Mesothelial cell of epicardium (in vitro differentiated cells): ENCODE measurements around the gene NAA38. TPM values are rescaled to one million over a fixed set of nuclear protein-coding genes. Genes with fewer than 3 reads are reported as not detected.
"Not testable (repeated sequence)": the region's sequence is repeated elsewhere in the genome, so short reads cannot be mapped to it uniquely, and the experiment has no call there.

ENCODE experiments used
- DNase-seq, 2 experiments: peaks; one replicate each; pipeline ENCODE4 v3.0.0; 2021; ENCODE audit warnings: low spot score in 2 of 2; ENCODE audit not compliant: unreplicated experiment in 2 of 2
- H3K27ac Mint-ChIP-seq: 2 replicates; pipeline ENCODE4 v1.8.0; 2021; ENCODE audit warnings: mixed read lengths
- H3K27me3 Mint-ChIP-seq: 2 replicates; pipeline ENCODE4 v1.8.0; 2021; ENCODE audit warnings: low read depth, mixed read lengths
- H3K36me3 Mint-ChIP-seq: 2 replicates; pipeline ENCODE4 v1.8.0; 2021; ENCODE audit warnings: mixed read lengths
- H3K4me1 Mint-ChIP-seq: 2 replicates; pipeline ENCODE4 v1.8.0; 2021; ENCODE audit warnings: mixed read lengths
- H3K4me3 Mint-ChIP-seq: 2 replicates; pipeline ENCODE4 v1.8.0; 2021; ENCODE audit warnings: mild to moderate bottlenecking, moderate library complexity, mixed read lengths
- H3K9me3 Mint-ChIP-seq: 2 replicates; pipeline ENCODE4 v1.8.0; 2021; ENCODE audit warnings: mixed read lengths
- CTCF ChIP-seq: fragments of 200-600 bp; sonication (generic); IDR thresholded peaks from one replicate; pipeline ENCODE4 v1.5.0; 2021; ENCODE audit warnings: antibody characterized with exemption; ENCODE audit not compliant: unreplicated experiment
- total RNA-seq: library from RNA; stranded (reverse); gene quantifications from 3 replicates; pipeline ENCODE4 v1.2.1, GENCODE V29; 2021

NAA38 gene
- total RNA-seq, 1 donor from 2014 or later, result 67.2 TPM

DNA sequence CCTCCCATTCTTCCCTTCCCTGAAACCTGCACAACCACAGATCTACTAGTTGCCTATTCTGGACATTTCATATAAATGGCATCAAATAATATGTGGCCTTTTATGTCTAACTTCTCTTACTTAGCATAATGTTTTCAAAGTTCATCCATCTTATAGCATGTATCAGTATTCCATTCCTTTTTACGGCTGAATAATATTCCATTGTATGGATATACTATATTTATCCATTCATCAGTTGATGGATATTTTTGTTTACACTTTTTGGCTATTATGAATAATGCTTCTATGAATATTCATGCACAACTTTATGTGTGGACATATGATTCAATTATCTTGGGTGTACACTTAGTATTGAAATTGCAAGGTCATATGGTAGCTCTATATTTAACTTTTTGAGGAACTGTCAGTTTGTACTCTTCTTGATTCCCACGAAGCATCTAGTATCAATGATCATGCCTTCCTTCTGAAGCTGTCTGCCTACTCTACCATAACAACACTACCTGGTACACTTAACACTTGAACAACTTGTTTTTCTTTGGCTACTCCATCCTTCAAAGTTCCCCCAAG, 18.5 kb upstream of the NAA38 start:
- no peak for DNase-seq
- H3K27me3 Mint-ChIP-seq, result no peaks in the 10 kb centered on the region
- no peak for TF ChIP-seq CTCF
- peaks cover 10% of the 10 kb centered on the region for H3K4me1 Mint-ChIP-seq
- H3K9me3 Mint-ChIP-seq, result no peaks in the 10 kb centered on the region
- no peak overlapping the region for H3K27ac Mint-ChIP-seq
- H3K36me3 Mint-ChIP-seq, result peaks cover 24% of the 10 kb centered on the region
- no peak overlapping the region for H3K4me3 Mint-ChIP-seq

DNA sequence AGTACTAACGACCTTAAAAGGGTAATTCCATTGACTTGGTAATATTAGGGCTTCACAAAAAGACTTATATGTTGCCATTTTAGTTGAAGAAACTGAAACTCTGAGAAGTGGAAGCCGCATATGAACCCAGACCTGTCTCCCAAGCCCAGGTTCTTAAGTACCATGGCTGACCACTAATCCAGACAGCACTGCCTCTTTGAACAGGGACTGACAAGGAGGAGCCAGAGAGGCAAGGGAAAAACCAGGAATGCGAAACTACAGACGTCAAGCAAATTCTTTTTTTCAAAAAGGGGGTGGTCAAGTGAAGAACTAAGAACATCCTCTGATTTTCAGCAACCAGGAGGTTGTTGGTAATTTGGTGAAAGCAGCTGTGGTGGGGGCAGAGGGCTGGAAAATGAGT, 15.7 kb upstream of the NAA38 start:
- Mint-ChIP-seq H3K9me3 (no peaks in the 10 kb centered on the region), H3K36me3 (peaks cover 26% of the 10 kb centered on the region), H3K4me1 (peaks cover 10% of the 10 kb centered on the region), H3K27me3 (no peaks in the 10 kb centered on the region), H3K27ac (peak overlapping the region; percentile 68), H3K4me3 (no peak overlapping the region)
- DNase-seq, result no peak
- no peak for TF ChIP-seq CTCF

GRCh38 chr17:7867881-7868329, 10.5 kb upstream of the NAA38 start:
- Mint-ChIP-seq H3K9me3 (no peaks in the 10 kb centered on the region), H3K4me1 (peaks cover 4% of the 10 kb centered on the region), H3K36me3 (peaks cover 23% of the 10 kb centered on the region), H3K4me3 (no peak overlapping the region), H3K27ac (no peak overlapping the region), H3K27me3 (no peaks in the 10 kb centered on the region)
- TF ChIP-seq CTCF, result no peak
- DNase-seq, result no peak

- H3K36me3 Mint-ChIP-seq, result peaks cover 21% of the 10 kb centered on the region
- no peak for TF ChIP-seq CTCF
- peaks cover 7% of the 10 kb centered on the region for H3K4me1 Mint-ChIP-seq
- H3K9me3 Mint-ChIP-seq, result no peaks in the 10 kb centered on the region
- H3K4me3 Mint-ChIP-seq, result no peak overlapping the region
- no peak for DNase-seq
- H3K27me3 Mint-ChIP-seq, result no peaks in the 10 kb centered on the region
- no peak overlapping the region for H3K27ac Mint-ChIP-seq
Measured at GRCh38 chr17:7864995-7865650, 7.8 kb upstream of the NAA38 start.

DNA sequence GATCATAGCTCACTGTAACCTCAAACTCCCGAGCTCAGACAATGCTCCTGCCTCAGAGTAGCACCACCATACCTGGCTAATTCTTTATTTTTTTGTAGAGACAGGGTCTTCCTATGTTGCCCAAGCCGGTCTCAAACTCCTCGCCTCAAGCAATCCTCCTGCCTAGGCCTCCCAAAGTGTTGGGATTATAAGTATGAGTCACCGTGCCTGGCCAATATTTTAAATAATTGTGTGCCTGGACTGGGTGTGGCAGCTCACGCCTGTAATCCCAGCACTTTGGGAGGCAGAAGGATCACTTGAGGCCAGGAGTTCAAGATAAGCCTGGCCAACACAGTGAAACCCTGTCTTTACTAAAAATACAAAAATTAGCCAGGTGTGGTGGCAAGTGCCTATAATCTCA, 7.0 kb upstream of the NAA38 start:
- H3K36me3 Mint-ChIP-seq, result peaks cover 21% of the 10 kb centered on the region
- H3K4me1 Mint-ChIP-seq, H3K9me3 Mint-ChIP-seq, H3K27me3 Mint-ChIP-seq, H3K27ac Mint-ChIP-seq, DNase-seq, H3K4me3 Mint-ChIP-seq: not testable (repeated sequence)

- Mint-ChIP-seq H3K27ac (peak overlapping the region; percentile 28), H3K27me3 (no peaks in the 10 kb centered on the region), H3K4me3 (no peak overlapping the region), H3K36me3 (peaks cover 17% of the 10 kb centered on the region), H3K4me1 (peaks cover 8% of the 10 kb centered on the region), H3K9me3 (no peaks in the 10 kb centered on the region)
- DNase-seq, result no peak
- TF ChIP-seq CTCF, result peak; percentile 96
Measured at GRCh38 chr17:7862692-7863437, 5.5 kb upstream of the NAA38 start.
